HCT116 (cell line): Measurements from ENCODE around the gene CDH10. TPM values are rescaled to one million over a fixed set of nuclear protein-coding genes. Genes with fewer than 3 reads are reported as not detected.

ENCODE experiments used
- ATAC-seq: fragments of 200-7000 bp; cut with Tn5 transposase; 2 replicates; pipeline ENCODE4 v1.9.1; 2020; ENCODE audit warnings: mild to moderate bottlenecking, moderate library complexity
- BruUV-seq: library from RNA; stranded (reverse); fragments of 400-500 nt; replicated peaks from 2 replicates; lab custom pipeline; 2021; lab: Mats Ljungman, UMichigan
- CTCF ChIA-PET: fragments of 300-600 bp; sonication (Branson Sonifier 250); formaldehyde crosslinking; loops from one replicate; lab custom pipeline; 2021; ENCODE audit warnings: antibody characterized with exemption; lab: Charles Lee
- POLR2A ChIA-PET: fragments of 300-600, 350-600 bp; sonication (Branson Sonifier 250); formaldehyde crosslinking; loops from one replicate; lab custom pipeline; 2021; ENCODE audit warnings: antibody characterized with exemption; lab: Charles Lee
- RAD21 ChIA-PET, 2 experiments: fragments of 300-600 bp; sonication (Branson Sonifier 250); formaldehyde crosslinking; loops; one replicate each; lab custom pipeline; 2023; ENCODE audit warnings: low total read pairs in 2 of 2; ENCODE audit not compliant: uncharacterized antibody in 2 of 2, unreplicated experiment in 2 of 2, low non-redundant PET in 1 of 2; lab: Charles Lee
- DNase-seq: peaks from one replicate; pipeline ENCODE4 v3.0.0-alpha.2; 2010; ENCODE audit warnings: low read depth, low spot score
- H2AFZ ChIP-seq: fragments of 200-600 bp; shearing (Covaris generic), sonication (generic); 2 replicates; pipeline ENCODE4 v1.6.1; 2017; ENCODE audit warnings: low read depth, mixed run types, mixed read lengths, antibody characterized with exemption, low read length; ENCODE audit not compliant: poor library complexity, severe bottlenecking
- H3K27ac ChIP-seq: 2 replicates; pipeline ENCODE4 v1.5.1; 2012; ENCODE audit warnings: low read depth, low read length
- H3K27me3 ChIP-seq: fragments of 200-600 bp; sonication (generic); 2 replicates; pipeline ENCODE4 v1.6.1; 2016; ENCODE audit warnings: mixed run types, low read length, mixed read lengths; ENCODE audit not compliant: insufficient read depth
- H3K36me3 ChIP-seq, 2 experiments: fragments of 200-500 bp in 1 of 2; fragments of 200-600 bp in 1 of 2; sonication (Bioruptor generic) in 1 of 2; sonication (generic) in 1 of 2; 2 replicates each; pipeline versions ENCODE4 v1.5.1 to v1.6.1; 2014 to 2016; ENCODE audit warnings: low read length in 2 of 2, inconsistent platforms in 1 of 2, mixed read lengths in 1 of 2, mixed run types in 1 of 2; ENCODE audit not compliant: insufficient read depth in 2 of 2, control insufficient read depth in 1 of 2
- H3K4me1 ChIP-seq, 2 experiments: fragments of 200-600 bp in 1 of 2; sonication (generic) in 1 of 2; 2 replicates each; pipeline versions ENCODE4 v1.5.1 to v1.6.1; 2012 to 2017; ENCODE audit warnings: low read length in 2 of 2, inconsistent platforms in 1 of 2, mild to moderate bottlenecking in 1 of 2, mixed read lengths in 1 of 2, mixed run types in 1 of 2, moderate library complexity in 1 of 2; ENCODE audit not compliant: insufficient read depth in 2 of 2, control insufficient read depth in 1 of 2
- H3K4me2 ChIP-seq: fragments of 200-600 bp; sonication (generic); 2 replicates; pipeline ENCODE4 v1.6.1; 2017; ENCODE audit warnings: mixed run types, low read length, mixed read lengths
- H3K4me3 ChIP-seq, 2 experiments: fragments of 200-600 bp in 1 of 2; sonication (generic) in 1 of 2; replicated peaks in 1 of 2; 2 replicates each; pipeline ENCODE4 v1.5.1; 2011 to 2016; ENCODE audit warnings: low read length in 2 of 2, control low read depth in 1 of 2, low read depth in 1 of 2, mild to moderate bottlenecking in 1 of 2, mixed read lengths in 1 of 2, mixed run types in 1 of 2
- H3K79me2 ChIP-seq: fragments of 200-600 bp; sonication (generic); 2 replicates; pipeline ENCODE4 v1.6.1; 2017; ENCODE audit warnings: mild to moderate bottlenecking, mixed run types, low read length, moderate library complexity, mixed read lengths; ENCODE audit not compliant: insufficient read depth
- H3K9ac ChIP-seq: fragments of 200-600 bp; sonication (generic); 2 replicates; pipeline ENCODE4 v1.6.1; 2016; ENCODE audit warnings: low read length, mixed read lengths
- H3K9me2 ChIP-seq: fragments of 200-600 bp; sonication (generic), shearing (Covaris generic); 2 replicates; pipeline ENCODE4 v1.6.1; 2017; ENCODE audit warnings: mixed run types, mild to moderate bottlenecking, moderate library complexity; ENCODE audit not compliant: insufficient read depth
- H3K9me3 ChIP-seq, 2 experiments: fragments of 200-500 bp in 1 of 2; fragments of 200-600 bp in 1 of 2; sonication (Bioruptor generic) in 1 of 2; sonication (generic) in 1 of 2; 2 replicates each; pipeline ENCODE4 v1.6.1; 2014 to 2017; ENCODE audit warnings: low read length in 2 of 2, mixed read lengths in 2 of 2, inconsistent platforms in 1 of 2, low read depth in 1 of 2, mild to moderate bottlenecking in 1 of 2, mixed run types in 1 of 2, moderate library complexity in 1 of 2; ENCODE audit not compliant: control insufficient read depth in 1 of 2, insufficient read depth in 1 of 2
- H4K20me1 ChIP-seq: fragments of 200-600 bp; sonication (generic), shearing (Covaris generic); 2 replicates; pipeline ENCODE4 v1.6.1; 2017; ENCODE audit warnings: mixed run types, mild to moderate bottlenecking, moderate library complexity; ENCODE audit not compliant: insufficient read depth
- CBX3 ChIP-seq: IDR thresholded peaks from 2 replicates; pipeline ENCODE4 v1.6.1; 2012; ENCODE audit warnings: low read depth
- CEBPB ChIP-seq: IDR thresholded peaks from 2 replicates; pipeline ENCODE4 v1.6.1; 2012; ENCODE audit warnings: low read depth
- EZH2 ChIP-seq: fragments of 200-600 bp; sonication (generic); IDR thresholded peaks from 2 replicates; pipeline ENCODE4 v1.6.1; 2017; ENCODE audit warnings: antibody characterized with exemption, mixed run types
- EZH2phosphoT487 ChIP-seq: fragments of 200-600 bp; IDR thresholded peaks from 2 replicates; pipeline ENCODE4 v1.6.1; 2018; ENCODE audit warnings: antibody characterized with exemption, borderline replicate concordance
- FOSL1 ChIP-seq: IDR thresholded peaks from 2 replicates; pipeline ENCODE4 v1.6.1; 2012; ENCODE audit warnings: low read depth
- JUND ChIP-seq: IDR thresholded peaks from 2 replicates; pipeline ENCODE4 v1.6.1; 2012
- POLR2A ChIP-seq: IDR thresholded peaks from 2 replicates; pipeline ENCODE4 v1.7.0; 2011; ENCODE audit warnings: borderline replicate concordance; ENCODE audit not compliant: insufficient read depth, insufficient read length; ENCODE audit errors: extremely low read depth
- POLR2AphosphoS5 ChIP-seq: IDR thresholded peaks from 2 replicates; pipeline ENCODE4 v1.6.1; 2011; ENCODE audit warnings: mild to moderate bottlenecking, low read depth, low read length, moderate library complexity
- RAD21 ChIP-seq: IDR thresholded peaks from 2 replicates; pipeline ENCODE4 v1.6.1; 2012; ENCODE audit warnings: low read depth, mild to moderate bottlenecking
- SIN3A ChIP-seq: IDR thresholded peaks from 2 replicates; pipeline ENCODE4 v1.6.1; 2012; ENCODE audit warnings: low read depth
- SP1 ChIP-seq: IDR thresholded peaks from 2 replicates; pipeline ENCODE4 v1.6.1; 2012; ENCODE audit warnings: low read depth
- SRF ChIP-seq: IDR thresholded peaks from 2 replicates; pipeline ENCODE4 v1.6.1; 2012; ENCODE audit warnings: low read depth
- TCF7L2 ChIP-seq: IDR thresholded peaks from 2 replicates; pipeline ENCODE4 v1.7.0; 2011; ENCODE audit warnings: borderline replicate concordance, inconsistent platforms; ENCODE audit not compliant: insufficient read depth, insufficient read length; ENCODE audit errors: extremely low read depth
- YY1 ChIP-seq: IDR thresholded peaks from 2 replicates; pipeline ENCODE4 v1.6.1; 2011; ENCODE audit warnings: low read length, low read depth, moderate library complexity, mild to moderate bottlenecking; ENCODE audit not compliant: insufficient replicate concordance; ENCODE audit errors: extremely low read depth
- ZNF274 ChIP-seq: fragments of 200-500 bp; sonication (Bioruptor generic); IDR thresholded peaks from 2 replicates; pipeline ENCODE4 v1.6.1; 2014; ENCODE audit warnings: mild to moderate bottlenecking, low read depth, low read length, inconsistent platforms
- intact Hi-C: fragments of 100-400 bp; cut with micrococcal nuclease; formaldehyde crosslinking; loops from 2 replicates; pipeline ENCODE4 v1.10.0; 2022
- total RNA-seq: library from RNA; stranded (reverse); gene quantifications from one replicate; pipeline ENCODE4 v1.2.1, GENCODE V29; 2021; ENCODE audit not compliant: unreplicated experiment
- TF ChIP-seq, protein P1 (sequence below): IDR thresholded peaks from 2 replicates; pipeline ENCODE4 v1.6.1; 2011; ENCODE audit warnings: mild to moderate bottlenecking, low read length, moderate library complexity; ENCODE audit not compliant: insufficient replicate concordance; ENCODE audit errors: extremely low read depth
- TF ChIP-seq, protein P2 (sequence below): IDR thresholded peaks from 2 replicates; pipeline ENCODE4 v1.6.1; 2012
- TF ChIP-seq, protein P3 (sequence below): IDR thresholded peaks from 2 replicates; pipeline ENCODE4 v1.6.1; 2012

Gene CDH10
- total RNA-seq, 1 experiment from 2014 or later = not detected

DNA sequence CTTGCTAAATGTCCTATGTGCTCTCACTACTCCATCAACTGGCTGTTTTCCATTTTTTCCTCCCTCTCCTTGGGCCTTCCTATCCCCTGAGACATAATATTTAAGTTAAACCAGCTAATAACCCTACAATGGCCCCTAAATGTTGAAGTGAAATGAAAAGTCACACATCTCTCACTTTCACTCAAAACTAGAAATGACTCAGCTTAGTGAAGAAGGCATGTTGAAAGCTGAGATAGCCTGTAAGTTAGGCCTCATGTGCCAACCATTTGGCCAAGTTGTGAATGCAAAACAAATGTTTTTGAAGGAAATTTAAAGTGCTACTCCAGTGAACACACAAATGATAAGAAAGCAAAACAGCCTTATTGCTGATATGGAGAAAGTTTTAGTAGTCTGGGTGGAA lies 48.8 kb upstream of the CDH10 start (continued):
- TF ChIP-seq, protein P1, sequence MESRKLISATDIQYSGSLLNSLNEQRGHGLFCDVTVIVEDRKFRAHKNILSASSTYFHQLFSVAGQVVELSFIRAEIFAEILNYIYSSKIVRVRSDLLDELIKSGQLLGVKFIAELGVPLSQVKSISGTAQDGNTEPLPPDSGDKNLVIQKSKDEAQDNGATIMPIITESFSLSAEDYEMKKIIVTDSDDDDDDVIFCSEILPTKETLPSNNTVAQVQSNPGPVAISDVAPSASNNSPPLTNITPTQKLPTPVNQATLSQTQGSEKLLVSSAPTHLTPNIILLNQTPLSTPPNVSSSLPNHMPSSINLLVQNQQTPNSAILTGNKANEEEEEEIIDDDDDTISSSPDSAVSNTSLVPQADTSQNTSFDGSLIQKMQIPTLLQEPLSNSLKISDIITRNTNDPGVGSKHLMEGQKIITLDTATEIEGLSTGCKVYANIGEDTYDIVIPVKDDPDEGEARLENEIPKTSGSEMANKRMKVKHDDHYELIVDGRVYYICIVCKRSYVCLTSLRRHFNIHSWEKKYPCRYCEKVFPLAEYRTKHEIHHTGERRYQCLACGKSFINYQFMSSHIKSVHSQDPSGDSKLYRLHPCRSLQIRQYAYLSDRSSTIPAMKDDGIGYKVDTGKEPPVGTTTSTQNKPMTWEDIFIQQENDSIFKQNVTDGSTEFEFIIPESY = no peak
- TF ChIP-seq TCF7L2 = no peak
- no peak for TF ChIP-seq EZH2phosphoT487
- no peak for TF ChIP-seq SP1
- TF ChIP-seq, protein P2, sequence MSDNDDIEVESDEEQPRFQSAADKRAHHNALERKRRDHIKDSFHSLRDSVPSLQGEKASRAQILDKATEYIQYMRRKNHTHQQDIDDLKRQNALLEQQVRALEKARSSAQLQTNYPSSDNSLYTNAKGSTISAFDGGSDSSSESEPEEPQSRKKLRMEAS = no peak

DNA sequence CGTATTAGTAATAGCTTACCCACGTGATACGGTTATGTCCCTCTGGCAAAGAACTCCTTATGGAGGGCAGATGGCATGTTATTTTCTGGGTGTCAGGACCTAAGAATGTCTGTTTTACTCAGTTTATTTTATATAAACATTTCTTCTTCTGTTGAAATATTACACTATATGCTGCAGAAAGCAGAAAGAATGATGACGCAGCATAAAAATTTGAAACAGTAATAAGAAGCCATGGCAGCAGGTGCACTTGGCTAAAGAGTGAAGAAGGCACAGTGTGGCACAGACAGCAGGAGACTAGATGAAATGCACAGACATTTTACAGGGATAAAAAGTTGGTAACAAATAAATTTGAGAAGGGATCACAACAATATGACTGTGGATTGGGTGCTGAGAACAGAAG lies 46.3 kb upstream of the CDH10 start:
- TF ChIP-seq FOSL1 (no peak), EZH2 (no peak), CBX3 (no peak), YY1 (no peak), SRF (no peak), RAD21 (no peak), JUND (no peak), CEBPB (no peak), ZNF274 (no peak), SIN3A (no peak), POLR2AphosphoS5 (no peak), TCF7L2 (no peak), POLR2A (no peak)
- TF ChIP-seq, protein P3, sequence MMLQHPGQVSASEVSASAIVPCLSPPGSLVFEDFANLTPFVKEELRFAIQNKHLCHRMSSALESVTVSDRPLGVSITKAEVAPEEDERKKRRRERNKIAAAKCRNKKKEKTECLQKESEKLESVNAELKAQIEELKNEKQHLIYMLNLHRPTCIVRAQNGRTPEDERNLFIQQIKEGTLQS = no peak
- no TSS peak for BruUV-seq
- Histone ChIP-seq H3K9ac (no peak overlapping the region), H3K27me3 (no peaks in the 10 kb centered on the region), H3K4me2 (no peak overlapping the region), H3K9me3 (peaks cover 4 to 29% of the 10 kb centered on the region in 2 experiments; a peak in 2 of 4 replicates), H3K4me3 (no peak overlapping the region), H2AFZ (no peak overlapping the region), H3K27ac (no peak overlapping the region), H3K9me2 (no peaks in the 10 kb centered on the region), H4K20me1 (no peaks in the 10 kb centered on the region), H3K79me2 (no peaks in the 10 kb centered on the region), H3K4me1 (no peaks in the 10 kb centered on the region), H3K36me3 (no peaks in the 10 kb centered on the region)
- intact Hi-C loops = no loop called here
- ChIA-PET RAD21 (no interaction called here), POLR2A (no interaction called here), CTCF (no interaction called here)
- DNase-seq = no peak
- no peak for ATAC-seq
